Neural crest cell (in vitro differentiated cells): ENCODE data around the gene PDZRN3. TPM values are rescaled to one million over a fixed set of nuclear protein-coding genes. Genes with fewer than 3 reads are reported as not detected.

Experiments used
- DNase-seq: peaks from one replicate; pipeline ENCODE4 v3.0.0; 2021; ENCODE audit warnings: low read depth, mixed read lengths, low spot score
- H3K27ac Mint-ChIP-seq: one replicate; pipeline ENCODE4 v1.8.0; 2021; ENCODE audit warnings: mild to moderate bottlenecking, mixed read lengths; ENCODE audit not compliant: unreplicated experiment
- H3K27me3 Mint-ChIP-seq: 2 replicates; pipeline ENCODE4 v1.8.0; 2021; ENCODE audit warnings: low read depth, mild to moderate bottlenecking, mixed read lengths
- H3K36me3 Mint-ChIP-seq: 2 replicates; pipeline ENCODE4 v1.8.0; 2021; ENCODE audit warnings: low read depth, mild to moderate bottlenecking, mixed read lengths
- H3K4me1 Mint-ChIP-seq: 2 replicates; pipeline ENCODE4 v1.8.0; 2021; ENCODE audit warnings: mixed read lengths
- H3K4me3 Mint-ChIP-seq: one replicate; pipeline ENCODE4 v1.8.0; 2021; ENCODE audit warnings: mild to moderate bottlenecking, mixed read lengths
- H3K9me3 Mint-ChIP-seq: 2 replicates; pipeline ENCODE4 v1.8.0; 2021; ENCODE audit warnings: mixed read lengths
- total RNA-seq: library from RNA; stranded (reverse); gene quantifications from 2 replicates; pipeline ENCODE4 v1.2.1, GENCODE V29; 2021
- TF ChIP-seq, protein P1 (sequence below): fragments of 200-600 bp; sonication (generic); conservative IDR thresholded peaks from 2 replicates; pipeline ENCODE4 v1.5.0; 2021; ENCODE audit warnings: antibody characterized with exemption, mild to moderate bottlenecking

Gene PDZRN3
- total RNA-seq, 1 donor from 2014 or later: 12.2 TPM

DNA sequence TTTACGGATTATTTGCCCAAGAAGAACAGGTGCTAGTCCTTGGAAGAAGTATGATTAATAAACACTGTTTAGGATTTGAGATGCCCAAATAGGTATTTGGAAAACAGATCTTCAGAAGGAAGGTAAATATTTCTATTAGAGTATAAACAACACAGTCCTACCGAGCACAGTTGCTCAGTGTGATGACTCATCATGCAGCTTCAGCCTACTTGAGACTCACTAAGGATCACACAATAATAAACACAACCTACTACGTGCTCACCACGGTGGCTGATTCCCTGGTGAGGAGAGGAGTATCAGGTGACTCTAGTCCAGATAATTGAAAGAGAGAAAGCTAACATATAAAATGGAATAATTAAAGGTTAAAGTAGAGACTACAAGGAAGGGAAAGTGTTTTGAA lies 72.0 kb downstream of the PDZRN3 start:
- Mint-ChIP-seq H3K36me3 (no peaks in the 10 kb centered on the region), H3K9me3 (no peaks in the 10 kb centered on the region), H3K27me3 (no peaks in the 10 kb centered on the region), H3K4me1 (peaks cover 51% of the 10 kb centered on the region), H3K27ac (no peak overlapping the region), H3K4me3 (no peak overlapping the region)
- no peak for DNase-seq
- TF ChIP-seq, protein P1, sequence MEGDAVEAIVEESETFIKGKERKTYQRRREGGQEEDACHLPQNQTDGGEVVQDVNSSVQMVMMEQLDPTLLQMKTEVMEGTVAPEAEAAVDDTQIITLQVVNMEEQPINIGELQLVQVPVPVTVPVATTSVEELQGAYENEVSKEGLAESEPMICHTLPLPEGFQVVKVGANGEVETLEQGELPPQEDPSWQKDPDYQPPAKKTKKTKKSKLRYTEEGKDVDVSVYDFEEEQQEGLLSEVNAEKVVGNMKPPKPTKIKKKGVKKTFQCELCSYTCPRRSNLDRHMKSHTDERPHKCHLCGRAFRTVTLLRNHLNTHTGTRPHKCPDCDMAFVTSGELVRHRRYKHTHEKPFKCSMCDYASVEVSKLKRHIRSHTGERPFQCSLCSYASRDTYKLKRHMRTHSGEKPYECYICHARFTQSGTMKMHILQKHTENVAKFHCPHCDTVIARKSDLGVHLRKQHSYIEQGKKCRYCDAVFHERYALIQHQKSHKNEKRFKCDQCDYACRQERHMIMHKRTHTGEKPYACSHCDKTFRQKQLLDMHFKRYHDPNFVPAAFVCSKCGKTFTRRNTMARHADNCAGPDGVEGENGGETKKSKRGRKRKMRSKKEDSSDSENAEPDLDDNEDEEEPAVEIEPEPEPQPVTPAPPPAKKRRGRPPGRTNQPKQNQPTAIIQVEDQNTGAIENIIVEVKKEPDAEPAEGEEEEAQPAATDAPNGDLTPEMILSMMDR: no peak

DNA sequence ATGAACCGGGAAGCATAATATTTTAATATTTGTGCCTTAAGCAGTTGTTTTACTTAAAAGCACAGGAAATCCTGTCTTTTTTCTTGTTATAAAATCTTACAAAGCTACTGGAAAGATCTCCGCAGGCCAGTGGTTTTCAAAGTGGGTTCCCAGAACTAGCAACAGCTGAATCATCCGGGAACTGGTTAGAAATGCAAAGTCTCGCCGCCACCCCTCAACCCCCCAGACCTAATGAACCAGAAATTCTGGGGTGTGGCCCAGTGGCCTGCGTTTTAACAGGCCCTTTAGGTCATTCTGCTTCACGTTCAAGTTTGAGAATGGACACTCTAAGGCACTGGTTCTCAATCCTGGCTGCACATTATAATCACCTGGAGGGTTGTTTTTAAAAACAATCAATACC lies 74.7 kb downstream of the PDZRN3 start:
- Mint-ChIP-seq H3K4me1 (peaks cover 43% of the 10 kb centered on the region), H3K27ac (no peak overlapping the region), H3K4me3 (no peak overlapping the region), H3K27me3 (no peaks in the 10 kb centered on the region), H3K36me3 (peaks cover 3% of the 10 kb centered on the region), H3K9me3 (no peaks in the 10 kb centered on the region)
- no peak for DNase-seq
- TF ChIP-seq, protein P1: no peak

DNA sequence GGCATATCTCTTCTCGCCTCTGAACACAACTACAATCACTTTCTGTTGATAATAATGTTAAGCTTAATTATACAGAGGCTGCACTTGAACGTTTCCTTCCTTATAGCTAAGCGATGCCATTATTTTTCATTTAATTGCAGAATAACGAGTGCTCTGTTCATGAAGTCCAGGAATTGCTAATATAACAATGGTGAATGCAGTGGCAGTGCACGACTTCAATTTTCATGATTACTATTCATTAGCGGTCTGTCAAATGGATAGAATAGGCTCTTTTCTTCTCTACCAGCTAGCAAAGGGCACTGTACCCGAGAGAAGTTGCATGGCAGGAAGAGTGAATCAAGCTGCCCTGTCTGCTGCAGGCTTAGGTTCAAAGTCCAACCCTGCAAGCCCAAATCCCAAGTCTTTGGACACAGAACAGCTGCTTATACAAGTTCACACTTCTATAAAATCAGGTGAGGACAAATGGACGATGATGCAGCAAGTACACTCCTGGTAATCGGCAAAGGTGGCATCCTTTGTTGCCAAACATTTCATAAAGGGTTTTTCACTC lies 75.6 kb downstream of the PDZRN3 start:
- Mint-ChIP-seq H3K27me3 (no peaks in the 10 kb centered on the region), H3K4me3 (no peak overlapping the region), H3K36me3 (peaks cover 3% of the 10 kb centered on the region), H3K4me1 (peaks cover 39% of the 10 kb centered on the region), H3K9me3 (no peaks in the 10 kb centered on the region), H3K27ac (no peak overlapping the region)
- no peak for DNase-seq
- TF ChIP-seq, protein P1: no peak

DNA sequence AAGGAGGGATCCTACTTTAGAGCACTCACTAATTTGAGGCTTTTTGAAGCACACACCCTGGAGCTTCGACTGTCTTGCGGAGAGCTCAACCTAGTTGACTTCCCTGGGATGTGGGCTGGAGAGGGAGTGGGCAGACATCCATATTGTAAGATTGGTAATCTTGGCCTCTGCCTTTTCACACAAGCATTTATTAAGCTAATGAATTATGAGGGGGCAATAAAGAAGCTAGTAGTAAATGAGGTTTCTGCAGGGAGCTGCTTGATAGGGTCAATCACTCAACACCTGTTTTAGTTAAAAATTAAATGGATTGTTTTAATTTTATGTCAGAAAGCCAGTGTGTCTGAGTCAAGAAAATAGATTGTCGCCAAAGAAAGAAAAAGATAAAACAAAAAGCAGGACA lies 76.3 kb downstream of the PDZRN3 start:
- H3K27me3 Mint-ChIP-seq: no peaks in the 10 kb centered on the region
- peaks cover 39% of the 10 kb centered on the region for H3K4me1 Mint-ChIP-seq
- no peaks in the 10 kb centered on the region for H3K9me3 Mint-ChIP-seq
- TF ChIP-seq, protein P1: no peak
- H3K4me3 Mint-ChIP-seq: no peak overlapping the region
- no peak overlapping the region for H3K27ac Mint-ChIP-seq
- peaks cover 3% of the 10 kb centered on the region for H3K36me3 Mint-ChIP-seq
- no peak for DNase-seq

DNA sequence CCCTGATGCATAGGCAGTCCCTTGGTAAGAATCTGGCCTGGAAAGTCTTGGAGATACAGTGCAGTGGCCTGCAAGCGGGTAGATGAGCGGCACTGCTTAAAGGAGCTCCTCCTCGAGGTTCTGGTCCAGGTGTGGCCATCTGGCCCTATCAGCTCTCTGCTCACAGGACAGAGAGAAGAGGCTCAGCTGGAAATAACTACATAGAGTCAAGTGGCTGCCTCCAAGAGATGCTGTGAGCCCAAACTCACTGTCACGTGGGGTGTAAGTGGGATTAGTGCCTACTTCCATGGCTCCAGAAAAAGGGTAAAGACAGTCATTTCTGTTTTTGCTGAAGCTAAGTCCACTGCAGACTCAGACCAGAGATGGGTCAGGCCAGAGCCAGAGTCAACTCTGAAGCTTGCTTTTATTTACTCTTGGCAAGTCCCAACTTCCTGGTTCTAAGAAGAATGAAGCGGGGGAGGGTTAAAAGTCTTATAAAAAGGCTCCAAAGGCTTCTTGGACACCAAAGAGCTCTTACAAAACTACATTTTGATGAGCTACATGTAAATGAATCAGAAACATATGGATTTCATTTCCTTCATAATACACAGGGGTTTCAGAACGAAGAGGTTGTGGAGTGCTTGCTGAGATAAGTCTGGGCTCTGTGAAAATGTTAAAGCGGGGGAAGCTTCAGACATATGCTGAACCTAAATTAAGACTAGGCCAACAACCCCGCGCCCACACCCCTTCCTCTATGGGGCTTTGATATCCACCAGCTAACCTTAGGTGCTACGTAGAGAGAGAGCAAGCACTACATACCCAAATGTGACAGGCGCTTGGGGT lies 77.1 kb downstream of the PDZRN3 start:
- Mint-ChIP-seq H3K4me1 (peaks cover 35% of the 10 kb centered on the region), H3K36me3 (peaks cover 3% of the 10 kb centered on the region), H3K27ac (peak overlapping the region; percentile 22), H3K27me3 (no peaks in the 10 kb centered on the region), H3K4me3 (no peak overlapping the region), H3K9me3 (no peaks in the 10 kb centered on the region)
- DNase-seq: no peak
- TF ChIP-seq, protein P1: no peak
